GM13976 (cell line): ENCODE measurements around the gene BACH1.

Experiments
- DNase-seq: peaks from one replicate; pipeline ENCODE4 v3.0.0; 2012; ENCODE audit warnings: low spot score
- in situ Hi-C: fragments of 300-500 bp; cut with MboI; formaldehyde crosslinking; loops from one replicate; pipeline ENCODE4 v1.12.0; 2022; ENCODE audit warnings: low sequenced_read_pairs, mixed read lengths, inconsistent platforms; ENCODE audit not compliant: unreplicated experiment
- TF ChIP-seq, protein P1 (sequence below): IDR thresholded peaks from 2 replicates; pipeline ENCODE4 v1.5.1; 2012; ENCODE audit warnings: borderline replicate concordance, mild to moderate bottlenecking; ENCODE audit not compliant: insufficient read depth; ENCODE audit errors: extremely low read depth, missing control alignments, control extremely low read depth

Gene BACH1

DNA sequence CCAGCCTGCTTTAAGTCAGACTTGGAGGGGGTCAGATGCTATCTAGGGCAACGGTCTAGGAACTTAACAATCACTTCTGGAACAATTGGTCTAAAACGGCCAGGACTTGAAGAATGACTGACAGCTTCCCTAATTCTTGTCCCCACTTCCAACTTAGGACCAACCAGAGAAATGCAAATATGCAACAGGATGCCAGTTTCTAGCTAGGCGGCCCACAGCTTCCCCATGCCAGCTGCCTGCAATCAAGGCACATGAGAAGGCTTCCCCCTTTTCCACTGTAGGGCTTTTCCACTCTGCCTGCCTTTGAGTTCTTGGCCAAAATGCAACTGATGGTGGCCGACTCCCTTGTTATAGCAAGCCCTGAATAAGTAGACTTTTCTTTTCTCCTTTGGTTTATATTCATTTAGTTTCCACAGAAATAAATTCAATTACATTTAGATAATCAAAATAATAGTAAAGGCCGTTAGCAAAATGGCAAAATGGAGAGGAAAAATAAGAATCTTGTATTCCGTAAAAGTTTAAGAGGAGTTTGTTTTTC lies 80.9 kb downstream of the BACH1 start:
- TF ChIP-seq, protein P1, sequence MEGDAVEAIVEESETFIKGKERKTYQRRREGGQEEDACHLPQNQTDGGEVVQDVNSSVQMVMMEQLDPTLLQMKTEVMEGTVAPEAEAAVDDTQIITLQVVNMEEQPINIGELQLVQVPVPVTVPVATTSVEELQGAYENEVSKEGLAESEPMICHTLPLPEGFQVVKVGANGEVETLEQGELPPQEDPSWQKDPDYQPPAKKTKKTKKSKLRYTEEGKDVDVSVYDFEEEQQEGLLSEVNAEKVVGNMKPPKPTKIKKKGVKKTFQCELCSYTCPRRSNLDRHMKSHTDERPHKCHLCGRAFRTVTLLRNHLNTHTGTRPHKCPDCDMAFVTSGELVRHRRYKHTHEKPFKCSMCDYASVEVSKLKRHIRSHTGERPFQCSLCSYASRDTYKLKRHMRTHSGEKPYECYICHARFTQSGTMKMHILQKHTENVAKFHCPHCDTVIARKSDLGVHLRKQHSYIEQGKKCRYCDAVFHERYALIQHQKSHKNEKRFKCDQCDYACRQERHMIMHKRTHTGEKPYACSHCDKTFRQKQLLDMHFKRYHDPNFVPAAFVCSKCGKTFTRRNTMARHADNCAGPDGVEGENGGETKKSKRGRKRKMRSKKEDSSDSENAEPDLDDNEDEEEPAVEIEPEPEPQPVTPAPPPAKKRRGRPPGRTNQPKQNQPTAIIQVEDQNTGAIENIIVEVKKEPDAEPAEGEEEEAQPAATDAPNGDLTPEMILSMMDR, result no peak
- DNase-seq, result no peak
- in situ Hi-C loops, result loop anchor here (10.0 kb wide), 1 partner anchor 205 kb away; no protein-coding TSS in a partner anchor

DNA sequence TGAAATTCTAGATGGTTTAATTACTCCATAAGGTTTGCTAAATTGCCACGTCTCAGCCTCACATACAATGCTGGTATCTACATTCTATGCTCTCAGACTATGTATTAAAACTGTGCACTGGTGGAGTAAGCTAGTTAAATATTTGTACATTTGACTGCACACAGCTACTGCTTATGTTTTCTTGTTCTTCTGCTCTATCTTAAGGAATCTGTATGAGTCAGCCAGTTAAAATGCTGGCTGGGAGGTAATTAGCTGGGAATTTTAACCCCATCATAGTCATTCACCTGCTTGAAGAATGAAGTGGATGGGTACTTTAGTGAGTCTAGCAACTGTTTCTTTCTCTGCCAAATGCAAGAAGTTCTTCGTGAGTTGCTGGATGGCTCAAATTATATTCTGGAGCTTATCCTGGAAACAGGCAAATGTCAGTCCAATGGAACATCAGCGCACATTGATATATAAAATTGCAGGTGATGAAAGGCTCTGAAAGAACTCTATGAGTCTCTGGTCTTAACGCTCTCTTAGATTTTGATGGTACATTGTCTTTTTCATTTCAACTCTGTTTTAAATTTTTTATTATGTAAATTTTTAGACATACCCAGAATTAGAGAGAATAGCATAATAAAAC lies 83.4 kb downstream of the BACH1 start:
- in situ Hi-C loops, result no loop called here
- TF ChIP-seq, protein P1, result no peak
- no peak for DNase-seq

DNA sequence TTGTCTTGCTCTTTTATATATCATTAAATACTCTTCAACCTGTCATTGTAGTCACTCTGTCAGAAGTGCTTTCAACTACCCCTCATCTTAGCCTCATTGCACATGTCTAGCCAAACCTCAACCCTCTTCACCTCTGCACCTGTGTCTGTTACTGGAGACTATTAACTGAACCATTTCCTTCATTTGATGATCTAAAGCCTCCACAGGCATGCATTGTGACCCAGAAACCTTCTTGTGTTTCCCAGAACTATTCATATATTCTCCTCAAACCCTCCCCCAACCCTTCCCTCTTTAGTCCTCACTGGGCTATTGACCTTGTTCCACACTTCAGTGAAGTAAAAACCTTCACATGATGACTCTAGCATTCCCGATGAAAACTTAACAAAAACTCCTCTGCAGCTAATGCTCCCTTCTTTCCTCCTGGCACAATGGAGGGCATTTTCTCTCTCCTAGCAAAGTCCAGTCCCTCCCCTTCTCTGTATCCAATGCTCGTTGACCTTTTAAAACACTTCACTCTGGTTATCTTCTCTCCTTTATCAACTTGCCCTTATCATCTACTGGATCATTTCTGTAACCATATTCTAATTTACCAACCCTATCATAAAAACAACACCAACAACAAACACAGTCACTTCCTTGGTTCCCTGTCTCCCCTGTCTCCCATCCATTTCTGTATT lies 86.1 kb downstream of the BACH1 start:
- DNase-seq, result no peak
- in situ Hi-C loops, result no loop called here
- TF ChIP-seq, protein P1, result no peak

DNA sequence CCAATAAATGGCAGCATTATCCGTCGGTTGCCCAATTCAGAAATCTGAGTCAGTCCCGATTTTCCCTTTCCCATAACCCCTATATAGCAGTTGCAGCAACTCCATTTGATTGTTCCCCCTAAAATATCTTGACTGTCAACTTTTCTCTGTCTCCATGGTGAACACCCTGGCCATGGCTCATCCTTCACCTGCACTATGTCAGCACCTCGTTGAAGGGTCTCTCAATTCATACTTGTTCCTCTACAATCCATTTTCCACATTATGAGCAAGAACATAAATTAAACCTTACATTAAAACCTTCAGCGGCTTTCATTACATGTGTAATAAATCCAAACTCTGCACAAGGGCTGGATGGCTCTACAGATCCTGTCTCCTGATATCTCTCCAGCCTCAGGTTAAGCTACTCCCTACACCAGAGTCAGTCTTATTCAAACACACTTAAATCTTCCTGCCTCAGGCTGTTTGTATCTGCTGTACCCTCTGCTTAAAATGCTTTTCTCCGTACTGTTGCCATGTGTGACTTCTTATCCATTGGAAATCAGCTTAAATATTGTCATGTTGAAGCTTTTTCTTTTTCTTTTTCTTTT lies 87.3 kb downstream of the BACH1 start:
- TF ChIP-seq, protein P1, result no peak
- in situ Hi-C loops, result no loop called here
- DNase-seq, result no peak

DNA sequence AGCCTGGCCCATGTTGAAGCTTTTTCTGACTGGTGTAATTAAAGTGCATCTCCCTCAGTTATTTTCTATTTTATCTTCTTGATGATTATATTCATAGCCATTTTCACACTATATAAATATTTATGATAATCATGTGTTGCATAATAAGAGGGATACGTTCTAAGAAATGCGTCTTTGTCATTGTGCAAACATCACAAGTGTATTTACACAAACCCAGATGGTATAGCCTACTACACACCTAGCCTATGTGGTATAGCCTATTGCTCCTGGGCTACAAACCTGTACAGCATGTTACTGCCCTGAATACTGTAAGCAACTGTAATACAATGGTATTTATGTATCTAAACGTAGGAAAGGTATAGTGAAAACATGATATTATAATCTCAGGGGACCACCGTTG lies 88.1 kb downstream of the BACH1 start:
- DNase-seq, result no peak
- in situ Hi-C loops, result no loop called here

DNA sequence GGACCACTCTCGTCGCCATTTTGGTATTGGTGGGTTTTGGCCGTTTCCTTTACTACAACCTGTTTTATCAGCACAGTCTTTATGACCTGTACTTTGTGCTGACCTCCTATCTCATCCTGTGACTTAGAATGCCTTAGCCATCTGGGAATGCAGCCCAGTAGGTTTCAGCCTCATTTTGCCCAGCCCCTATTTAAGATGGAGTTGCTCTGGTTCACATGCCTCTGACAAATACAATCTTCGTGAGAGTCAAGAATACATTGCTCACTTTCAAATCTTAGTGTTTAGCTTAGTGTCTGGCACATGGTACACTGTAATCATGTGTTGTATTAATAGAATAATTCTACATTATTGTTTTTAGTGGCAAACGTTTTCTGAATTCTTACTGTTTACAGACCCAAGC lies 88.9 kb downstream of the BACH1 start:
- in situ Hi-C loops, result no loop called here
- DNase-seq, result no peak
- TF ChIP-seq, protein P1, result no peak

More for the DNA sequence above, 88.1 kb downstream of the BACH1 start:
- TF ChIP-seq, protein P1, result no peak
